Suprapubic skin (tissue), 4 donors: ENCODE results near the gene IL34.

Source experiments
- CTCF ChIP-seq, 2 donors: fragments of 200-600 bp in 1 of 2; fragments of 450-650 bp in 1 of 2; sonication (generic) in 1 of 2; IDR thresholded peaks; one replicate each; pipeline ENCODE4 v1.5.1; 2016 to 2019; ENCODE audit warnings: antibody characterized with exemption in 2 of 2, mild to moderate bottlenecking in 1 of 2, moderate library complexity in 1 of 2
- POLR2A ChIP-seq, 2 donors: fragments of 450-650 bp; IDR thresholded peaks; one replicate each; pipeline ENCODE4 v1.6.1; 2017; ENCODE audit warnings: antibody characterized with exemption in 2 of 2, mild to moderate bottlenecking in 2 of 2, moderate library complexity in 2 of 2
- POLR2AphosphoS5 ChIP-seq, 3 donors: sonication (generic); formaldehyde crosslinking; IDR thresholded peaks; one replicate each; pipeline ENCODE4 v1.6.1; 2017; ENCODE audit warnings: antibody characterized with exemption in 3 of 3

- TF ChIP-seq CTCF (IDR thresholded peaks at IDR 0.05), result no peak
- TF ChIP-seq POLR2AphosphoS5 (IDR thresholded peaks at IDR 0.05), result no peak
- no peak for TF ChIP-seq POLR2A (IDR thresholded peaks at IDR 0.05)
Measured at GRCh38 chr16:70653406-70653805, 7.0 kb downstream of the IL34 start.
